ENCODE data around the gene PLA2G2C.

PLA2G2C gene

GRCh38 chr1:20115916-20116315 lies 70.4 kb downstream of the PLA2G2C start:
- H3K4me3 ChIP-seq (ENCODE audit: low read depth, low read length): no peak overlapping the region
- TF ChIP-seq, protein P1, sequence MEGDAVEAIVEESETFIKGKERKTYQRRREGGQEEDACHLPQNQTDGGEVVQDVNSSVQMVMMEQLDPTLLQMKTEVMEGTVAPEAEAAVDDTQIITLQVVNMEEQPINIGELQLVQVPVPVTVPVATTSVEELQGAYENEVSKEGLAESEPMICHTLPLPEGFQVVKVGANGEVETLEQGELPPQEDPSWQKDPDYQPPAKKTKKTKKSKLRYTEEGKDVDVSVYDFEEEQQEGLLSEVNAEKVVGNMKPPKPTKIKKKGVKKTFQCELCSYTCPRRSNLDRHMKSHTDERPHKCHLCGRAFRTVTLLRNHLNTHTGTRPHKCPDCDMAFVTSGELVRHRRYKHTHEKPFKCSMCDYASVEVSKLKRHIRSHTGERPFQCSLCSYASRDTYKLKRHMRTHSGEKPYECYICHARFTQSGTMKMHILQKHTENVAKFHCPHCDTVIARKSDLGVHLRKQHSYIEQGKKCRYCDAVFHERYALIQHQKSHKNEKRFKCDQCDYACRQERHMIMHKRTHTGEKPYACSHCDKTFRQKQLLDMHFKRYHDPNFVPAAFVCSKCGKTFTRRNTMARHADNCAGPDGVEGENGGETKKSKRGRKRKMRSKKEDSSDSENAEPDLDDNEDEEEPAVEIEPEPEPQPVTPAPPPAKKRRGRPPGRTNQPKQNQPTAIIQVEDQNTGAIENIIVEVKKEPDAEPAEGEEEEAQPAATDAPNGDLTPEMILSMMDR (IDR thresholded peaks at IDR 0.05; ENCODE audit: low read depth, low read length, missing control alignments): no peak
- DNase-seq (ENCODE audit: low read depth): no peak

DNA sequence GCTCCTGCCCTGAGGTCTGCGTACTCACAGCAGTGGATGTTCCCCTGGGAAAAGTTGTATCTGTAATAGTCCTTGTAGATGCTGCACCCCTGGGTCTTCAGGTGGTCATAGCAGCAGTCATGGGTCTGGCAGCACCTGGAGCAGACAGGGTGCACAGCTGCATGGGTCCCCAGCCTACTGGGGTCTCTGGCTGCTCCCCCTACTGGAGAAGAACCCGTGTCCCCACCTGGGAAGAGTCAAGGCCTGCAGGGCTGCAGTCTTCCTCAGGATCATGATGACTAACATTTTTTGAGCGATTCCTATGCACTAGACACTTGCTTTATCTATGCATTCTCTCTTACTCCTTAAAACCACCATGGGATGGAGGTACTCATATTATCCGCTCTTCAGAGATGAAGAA lies 70.8 kb downstream of the PLA2G2C start:
- TF ChIP-seq, protein P1 (IDR thresholded peaks at IDR 0.05; ENCODE audit: low read depth, low read length, missing control alignments): no peak
- DNase-seq (ENCODE audit: low read depth): no peak
- no peak overlapping the region for H3K4me3 ChIP-seq (ENCODE audit: low read depth, low read length)

DNA sequence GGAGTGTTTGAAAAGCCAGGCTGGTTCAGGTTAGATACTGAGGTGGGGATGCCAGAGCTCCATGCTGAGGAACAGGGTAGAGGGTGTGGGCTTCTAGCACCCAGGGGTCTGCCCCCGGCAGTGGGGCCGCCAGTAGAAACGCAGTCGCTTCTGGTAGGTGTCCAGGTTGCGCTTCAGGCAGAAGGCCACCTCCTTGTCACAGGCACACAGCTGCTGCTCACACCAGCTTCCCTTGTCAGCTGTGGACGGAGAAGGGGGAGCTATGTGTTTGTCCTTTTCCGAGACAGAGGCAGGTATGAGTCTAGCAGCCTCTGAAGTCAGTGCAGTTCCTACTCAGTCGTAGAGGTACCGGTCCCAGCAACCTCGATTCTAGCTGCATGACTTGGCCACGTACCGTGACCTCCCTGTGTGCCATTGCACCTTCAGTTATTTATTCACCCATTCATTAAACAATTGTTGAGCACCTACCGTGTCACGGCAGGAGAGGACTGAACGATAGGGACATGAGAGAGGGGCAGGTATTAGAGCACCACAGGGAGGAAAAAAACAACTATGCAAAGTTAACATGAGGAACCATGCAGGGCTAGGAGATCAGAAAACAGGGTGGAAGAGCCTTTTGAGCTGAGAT lies 72.2 kb downstream of the PLA2G2C start:
- TF ChIP-seq, protein P1 (IDR thresholded peaks at IDR 0.05; ENCODE audit: low read depth, low read length, missing control alignments): no peak
- H3K4me3 ChIP-seq (ENCODE audit: low read depth, low read length): no peak overlapping the region
- DNase-seq (ENCODE audit: low read depth): no peak
